Smooth muscle cell of the brain vasculature (primary cell): Measurements from ENCODE around the gene CAMKV.
"Not testable (repeated sequence)": the region's sequence is repeated elsewhere in the genome, so short reads cannot be mapped to it uniquely, and the experiment has no call there.

ENCODE experiments used
- DNase-seq: peaks from one replicate; pipeline ENCODE4 v3.0.0-alpha.2; 2012; ENCODE audit warnings: low read depth, low spot score

The CAMKV gene

DNA sequence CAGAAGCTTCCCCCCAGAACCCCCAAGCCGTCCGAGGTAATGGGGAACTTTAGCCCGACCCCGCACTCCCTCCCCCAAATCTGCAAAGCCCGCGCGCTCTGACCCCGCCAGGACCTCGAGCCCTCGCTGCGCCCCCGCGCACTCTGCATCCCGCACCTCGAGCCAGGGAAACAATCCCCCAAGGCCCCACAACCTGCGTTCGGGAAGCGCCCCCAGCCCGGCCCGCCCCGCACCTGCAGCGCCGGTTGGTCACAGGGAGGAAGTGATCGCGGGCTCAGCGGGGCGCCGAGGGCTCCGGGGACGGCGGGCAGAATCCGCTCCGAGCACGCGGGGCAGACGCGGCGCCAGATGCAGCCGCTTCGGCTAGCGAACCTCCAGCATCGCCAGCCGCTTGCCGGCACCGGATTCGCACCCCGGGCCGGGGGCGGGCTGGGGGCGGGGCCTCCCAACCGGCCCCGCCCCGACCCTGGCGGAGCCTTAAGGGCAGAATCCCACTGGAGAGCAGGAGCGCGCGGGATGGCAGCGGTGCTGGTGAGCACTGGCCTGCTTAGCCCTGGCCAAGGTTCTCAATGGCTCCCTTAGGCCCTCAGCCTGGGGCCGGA is at the start of gene CAMKV:
CAMKV (minus strand) TSS at position 382 of the 602 bp plus-strand sequence. CDS start 7,518 bp downstream, outside the sequence.
- no peak for DNase-seq

DNA sequence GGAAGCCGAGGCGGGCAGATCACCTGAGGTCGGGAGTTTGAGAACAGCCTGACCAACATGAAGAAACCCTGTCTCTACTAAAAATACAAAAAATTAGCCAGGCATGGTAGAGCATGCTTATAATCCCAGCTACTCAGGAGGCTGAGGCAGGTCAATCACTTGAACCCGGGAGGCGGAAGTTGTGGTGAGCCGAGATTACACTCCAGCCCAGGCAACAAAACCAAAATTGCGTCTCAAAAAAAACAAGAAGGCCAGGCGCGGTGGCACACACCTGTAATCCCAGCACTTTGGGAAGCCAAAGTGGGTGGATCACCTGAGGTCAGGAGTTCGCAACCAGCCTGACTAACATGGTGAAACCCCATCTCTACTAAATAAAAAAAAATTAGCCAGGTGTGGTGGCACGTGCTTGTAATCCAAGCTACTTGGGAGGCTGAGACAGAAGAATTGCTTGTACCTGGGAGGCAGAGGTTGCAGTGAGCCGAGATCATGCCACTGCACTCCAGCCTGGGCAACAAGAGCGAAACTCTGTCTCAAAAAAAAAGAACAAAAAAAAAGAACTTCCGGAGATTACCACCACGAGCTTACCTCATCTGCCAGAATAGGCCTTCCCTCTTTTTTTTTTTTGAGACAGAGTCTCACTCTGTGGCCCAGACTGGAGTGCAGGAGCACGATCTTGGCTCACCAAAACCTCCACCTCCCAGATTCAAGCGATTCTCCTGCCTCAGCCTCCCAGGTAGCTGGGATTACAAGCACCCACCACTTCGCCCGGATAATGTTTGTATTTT is 48.3 kb upstream of the CAMKV start:
- not testable (repeated sequence) for DNase-seq

- DNase-seq: no peak
Measured at GRCh38 chr3:49916686-49917085, 47.0 kb upstream of the CAMKV start.

DNA sequence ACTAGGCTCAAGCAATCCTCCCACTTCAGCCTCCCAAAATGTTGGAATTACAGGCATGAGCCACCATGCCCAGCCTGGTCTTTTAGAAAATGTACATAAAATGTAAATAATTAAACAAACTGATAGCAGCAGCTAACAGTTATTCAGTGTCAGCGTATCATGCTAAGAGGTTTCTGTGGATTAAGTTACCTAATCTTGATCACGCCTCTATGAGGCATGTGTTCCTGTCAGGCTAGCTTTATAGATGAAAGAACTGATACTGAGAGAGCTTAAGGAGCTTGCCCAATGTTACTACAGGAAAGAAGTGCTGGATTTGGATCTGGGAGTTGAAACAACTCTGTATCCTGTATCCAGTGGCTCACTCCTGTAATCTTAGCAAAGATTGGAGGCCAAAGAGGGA is 45.2 kb upstream of the CAMKV start:
- no peak for DNase-seq

GRCh38 chr3:49912881-49913281 is 43.2 kb upstream of the CAMKV start:
- no peak for DNase-seq

GRCh38 chr3:49911611-49912010 is 41.9 kb upstream of the CAMKV start:
- no peak for DNase-seq

DNA sequence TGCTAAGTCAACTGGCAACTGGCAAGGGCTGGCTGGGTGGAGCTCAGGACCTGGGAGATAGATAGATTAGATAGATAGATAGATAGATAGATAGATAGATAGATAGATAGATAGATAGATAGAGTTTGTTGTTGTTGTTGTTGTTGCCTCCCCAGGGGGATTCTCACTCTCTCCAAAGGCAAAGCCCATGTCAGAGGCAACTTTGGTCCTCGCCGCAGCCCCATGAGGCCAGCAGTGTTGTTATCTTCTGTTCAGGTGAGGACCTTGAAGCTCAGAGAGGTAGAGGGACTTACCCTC is 41.4 kb upstream of the CAMKV start:
- no peak for DNase-seq

- DNase-seq: no peak
Measured at GRCh38 chr3:49910409-49911123, 40.9 kb upstream of the CAMKV start.

- no peak for DNase-seq
Measured at GRCh38 chr3:49908373-49909199, 38.9 kb upstream of the CAMKV start.

DNA sequence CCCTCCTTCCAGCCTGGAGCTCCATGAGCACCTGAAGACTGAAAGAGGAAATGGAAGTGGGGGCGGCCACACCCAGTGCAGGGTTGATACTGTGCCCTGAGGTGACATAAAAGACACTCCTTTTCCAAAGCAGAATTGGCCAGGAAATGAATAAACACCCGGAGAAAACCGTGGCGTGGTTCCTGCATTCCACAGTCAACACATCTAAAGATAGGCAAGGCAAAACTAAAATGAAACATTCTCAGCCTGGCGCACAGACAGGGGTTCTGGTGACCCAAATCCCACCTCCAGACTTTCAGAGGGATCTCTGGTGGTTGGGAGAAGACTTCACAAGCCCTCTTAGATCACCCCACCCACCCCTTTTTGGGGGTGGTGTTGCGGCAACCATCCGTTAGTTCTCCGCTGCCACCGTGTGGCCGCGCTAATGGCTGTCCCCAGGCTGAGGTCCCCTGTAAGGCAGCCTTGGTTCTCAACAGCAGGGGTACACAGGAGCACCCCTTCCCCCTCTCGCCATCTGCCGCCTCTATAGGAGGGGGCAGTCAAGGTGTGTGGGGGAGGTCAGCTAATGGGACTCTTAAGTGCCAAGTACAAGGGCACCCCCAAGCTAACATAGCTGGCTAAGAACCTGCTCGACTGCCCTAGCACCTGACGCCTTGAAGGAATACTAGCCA is 36.5 kb upstream of the CAMKV start:
- no peak for DNase-seq

DNA sequence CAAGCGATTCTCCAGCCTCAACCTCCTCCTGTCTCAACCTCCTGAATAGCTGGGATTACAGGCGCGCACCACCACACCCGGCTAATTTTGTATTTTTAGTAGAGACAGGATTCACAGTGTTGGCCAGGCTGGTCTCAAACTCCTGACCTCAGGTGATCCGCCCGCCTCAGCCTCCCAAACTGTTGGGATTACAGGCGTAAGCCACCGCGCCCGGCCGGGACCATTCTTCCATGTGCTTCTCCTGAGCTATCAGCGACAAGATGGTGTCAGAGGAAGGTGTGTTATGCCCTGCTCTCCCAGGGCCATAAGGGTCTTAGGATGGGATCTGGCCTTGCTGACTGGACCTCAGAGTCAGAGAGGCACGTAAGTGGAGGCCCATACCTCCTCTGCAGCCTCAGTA is 34.7 kb upstream of the CAMKV start:
- not testable (repeated sequence) for DNase-seq

GRCh38 chr3:49903451-49904424 is 34.0 kb upstream of the CAMKV start, which contains the start of gene MST1R:
Gene MST1R (minus strand): TSS chr3:49903873. CDS start chr3:49903609, 264 bp downstream.
- no peak for DNase-seq

GRCh38 chr3:49902511-49903345 is 33.0 kb upstream of the CAMKV start:
- DNase-seq: no peak

GRCh38 chr3:49901366-49902339 is 31.9 kb upstream of the CAMKV start:
- DNase-seq: no peak

GRCh38 chr3:49900491-49901153 is 30.9 kb upstream of the CAMKV start:
- DNase-seq: no peak

- DNase-seq: no peak
Measured at GRCh38 chr3:49899815-49900214, 30.1 kb upstream of the CAMKV start.

- DNase-seq: no peak
Measured at GRCh38 chr3:49898991-49899390, 29.3 kb upstream of the CAMKV start.
